Heart left ventricle (tissue), 16 donors: Measurements from ENCODE around the gene TRAK1. TPM values are rescaled to one million over a fixed set of nuclear protein-coding genes. Genes with fewer than 3 reads are reported as not detected.

Experiments
- ATAC-seq, 4 donors: fragments of 200-7000 bp; cut with Tn5 transposase; one replicate each; pipeline ENCODE4 v1.9.1; 2020 to 2022; ENCODE audit warnings: moderate library complexity in 4 of 4, mild to moderate bottlenecking in 3 of 4, moderate number of reproducible peaks in 1 of 4
- DNase-seq, 5 donors: peaks; one replicate each; pipeline ENCODE4 v3.0.0-alpha.2; 2020
- H3K27ac ChIP-seq, 12 donors: fragments of 200-600 bp; sonication (generic) in 4 of 12; one replicate each; pipeline versions ENCODE4 v1.5.0 to v1.8.0; 2016 to 2022; ENCODE audit warnings: mild to moderate bottlenecking in 2 of 12
- H3K27me3 ChIP-seq, 9 donors: fragments of 200-600 bp; sonication (generic) in 2 of 9; one replicate each; pipeline versions ENCODE4 v1.5.1 to v1.8.0; 2016 to 2022; ENCODE audit warnings: mild to moderate bottlenecking in 3 of 9
- H3K36me3 ChIP-seq, 9 donors: fragments of 200-600 bp; sonication (generic) in 2 of 9; one replicate each; pipeline versions ENCODE4 v1.5.0 to v1.8.0; 2018 to 2022; ENCODE audit warnings: mild to moderate bottlenecking in 2 of 9
- H3K4me1 ChIP-seq, 12 donors: fragments of 200-600 bp; sonication (generic) in 4 of 12; one replicate each; pipeline versions ENCODE4 v1.5.0 to v1.8.0; 2016 to 2022; ENCODE audit warnings: mild to moderate bottlenecking in 3 of 12
- H3K4me3 ChIP-seq, 12 donors: fragments of 200-600 bp; sonication (generic) in 4 of 12; one replicate each; pipeline versions ENCODE4 v1.5.0 to v1.8.0; 2017 to 2022; ENCODE audit warnings: mild to moderate bottlenecking in 9 of 12, moderate library complexity in 4 of 12
- H3K9me3 ChIP-seq, 12 donors: fragments of 200-600 bp; sonication (generic) in 4 of 12; one replicate each; pipeline versions ENCODE4 v1.5.0 to v1.8.0; 2016 to 2022; ENCODE audit warnings: mild to moderate bottlenecking in 1 of 12
- POLR2A ChIP-seq, 2 donors: fragments of 450-650 bp; IDR thresholded peaks; one replicate each; pipeline ENCODE4 v1.6.1; 2017; ENCODE audit warnings: antibody characterized with exemption in 2 of 2, mild to moderate bottlenecking in 2 of 2, moderate library complexity in 2 of 2
- WGBS, 4 donors: extraction: QIAGEN DNeasy Blood & Tissue Kit in 2 of 4; methylation state at CpG; one replicate each; pipeline versions ENCODE4 v1.1.5 to v1.1.7; 2013 to 2018; 5-methylcytosine and 5-hydroxymethylcytosine counted together
- intact Hi-C, 10 donors: fragments of 100-400 bp; cut with DNase I; formaldehyde crosslinking; loops; one replicate each; pipeline versions ENCODE4 v1.11.1 to v1.14.2; 2022
- polyA plus RNA-seq, 2 donors: library from polyadenylated mRNA; stranded (reverse); fragments of 200-250 nt; gene quantifications; one replicate each; pipeline ENCODE4 v1.2.3, GENCODE V29; 2013
- total RNA-seq, 9 donors: library from RNA; depleted of rRNA in 2 of 9; stranded (reverse); fragments of >200 nt in 2 of 9; fragmentation: NEBNext Ultra II Directional in 3 of 9; extraction: Animal tissue kit (Norgen Biotek cat#: 25700) in 3 of 9; gene quantifications; one replicate each; pipeline versions ENCODE4 v1.1.0 to v1.2.4, GENCODE V29; 2016 to 2023
- TF ChIP-seq, protein P1 (sequence below), 12 donors: fragments of 200-600 bp; sonication (generic) in 4 of 12; IDR thresholded peaks; one replicate each; pipeline versions ENCODE4 v1.5.0 to v1.8.0; 2018 to 2022; ENCODE audit warnings: antibody characterized with exemption in 12 of 12, mild to moderate bottlenecking in 5 of 12
- donor health status: ischemic (EF 13 %, LVEDD 7.1; RV severe dilation, severe dysfunction).
- donor health status: healthy with polysubstance abuse.
- donor health status: DM: no; HTN: yes; CAD: no.
- donor health status: DM: no; HTN: no; CAD: no.
- donor health status: ischemic (EF 25% LVEDD 6.9; RV normal size, moderate dysfunction).
- donor health status: ischemic (EF 25% LVEDD 5.7; RV mildly dilated, moderate dysfunction).
- donor health status: healthy.
- donor health status: DM: yes; HTN: yes; CAD: no.
- donor health status: ischemic (EF 35%, LVEDD 5.7; RV mildly dilated, moderate dysfunction).
- donor health status: nonischemic (EF 11% LVEDD 7.7; RV severe dilation, severe dysfunction).
- donor health status: DM: yes; HTN: yes; CAD: no.
- donor health status: PGD.
- donor health status: ischemic (EF 29% LVEDD 5.4; RV normal size, mild dysfunction).
- donor health status: nonischemic (EF 23%, LVEDD 6.1; RV moderate dilation, normal function).

TRAK1 gene
- total and polyA plus RNA-seq, 11 donors: 53.3 to 364 (median 250) TPM

- H3K4me1 ChIP-seq: peaks cover 0 to 7% (median 2%) of the 10 kb centered on the region in 12 donors
- intact Hi-C loops: no loop called here
- no peaks in the 10 kb centered on the region for H3K9me3 ChIP-seq
- DNase-seq (no peak), ATAC-seq (no peak)
- H3K27ac ChIP-seq: no peak overlapping the region
- TF ChIP-seq, protein P1, sequence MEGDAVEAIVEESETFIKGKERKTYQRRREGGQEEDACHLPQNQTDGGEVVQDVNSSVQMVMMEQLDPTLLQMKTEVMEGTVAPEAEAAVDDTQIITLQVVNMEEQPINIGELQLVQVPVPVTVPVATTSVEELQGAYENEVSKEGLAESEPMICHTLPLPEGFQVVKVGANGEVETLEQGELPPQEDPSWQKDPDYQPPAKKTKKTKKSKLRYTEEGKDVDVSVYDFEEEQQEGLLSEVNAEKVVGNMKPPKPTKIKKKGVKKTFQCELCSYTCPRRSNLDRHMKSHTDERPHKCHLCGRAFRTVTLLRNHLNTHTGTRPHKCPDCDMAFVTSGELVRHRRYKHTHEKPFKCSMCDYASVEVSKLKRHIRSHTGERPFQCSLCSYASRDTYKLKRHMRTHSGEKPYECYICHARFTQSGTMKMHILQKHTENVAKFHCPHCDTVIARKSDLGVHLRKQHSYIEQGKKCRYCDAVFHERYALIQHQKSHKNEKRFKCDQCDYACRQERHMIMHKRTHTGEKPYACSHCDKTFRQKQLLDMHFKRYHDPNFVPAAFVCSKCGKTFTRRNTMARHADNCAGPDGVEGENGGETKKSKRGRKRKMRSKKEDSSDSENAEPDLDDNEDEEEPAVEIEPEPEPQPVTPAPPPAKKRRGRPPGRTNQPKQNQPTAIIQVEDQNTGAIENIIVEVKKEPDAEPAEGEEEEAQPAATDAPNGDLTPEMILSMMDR (IDR thresholded peaks at IDR 0.05): no peak
- TF ChIP-seq POLR2A (IDR thresholded peaks at IDR 0.05): no peak
- H3K27me3 ChIP-seq: peaks cover 14 to 59% (median 24%) of the 10 kb centered on the region in 9 donors
- H3K4me3 ChIP-seq: no peak overlapping the region
- 68 to 80% (median 73%) methylated on average over 7 of the region's 7 CpGs for WGBS, 4 donors
- H3K36me3 ChIP-seq: no peaks in the 10 kb centered on the region
Measured at GRCh38 chr3:42269647-42270046, 178.5 kb downstream of the TRAK1 start.

- DNase-seq (no peak), ATAC-seq (no peak)
- TF ChIP-seq POLR2A (IDR thresholded peaks at IDR 0.05): no peak
- TF ChIP-seq, protein P1 (IDR thresholded peaks at IDR 0.05): no peak
- Histone ChIP-seq H3K27me3 (peaks cover 6 to 52% (median 15%) of the 10 kb centered on the region in 9 donors), H3K27ac (no peak overlapping the region), H3K36me3 (no peaks in the 10 kb centered on the region), H3K4me1 (no peaks in the 10 kb centered on the region), H3K4me3 (no peak overlapping the region), H3K9me3 (no peaks in the 10 kb centered on the region)
- WGBS, 4 donors: 44 to 58% (median 51%) methylated on average over 1 of the region's 1 CpG
- intact Hi-C loops: no loop called here
Measured at GRCh38 chr3:42270561-42270960, 179.4 kb downstream of the TRAK1 start.

DNA sequence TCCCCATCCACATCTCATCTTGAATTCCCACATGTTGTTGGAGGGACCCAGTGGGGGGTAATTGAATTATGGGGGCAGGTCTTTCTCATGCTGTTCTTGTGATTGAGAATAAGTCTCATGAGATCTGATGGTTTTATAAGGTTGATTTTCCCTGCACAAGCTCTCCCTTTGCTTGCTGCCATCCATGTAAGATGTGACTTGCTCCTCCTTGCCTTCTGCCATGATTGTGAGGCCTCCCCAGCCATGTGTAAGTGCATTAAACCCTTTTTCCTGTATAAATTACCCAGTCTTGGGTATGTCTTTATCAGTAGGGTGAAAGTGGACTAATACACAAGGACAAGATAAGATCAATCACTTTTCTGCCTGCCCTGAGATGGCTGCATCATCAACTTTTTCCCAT is 180.6 kb downstream of the TRAK1 start:
- no peak for ATAC-seq
- no peak overlapping the region for H3K4me3 ChIP-seq
- H3K27me3 ChIP-seq: peaks cover 0 to 46% (median 9%) of the 10 kb centered on the region in 9 donors
- no peaks in the 10 kb centered on the region for H3K4me1 ChIP-seq
- no peak for DNase-seq
- H3K36me3 ChIP-seq: no peaks in the 10 kb centered on the region
- H3K27ac ChIP-seq: no peak overlapping the region
- TF ChIP-seq, protein P1 (IDR thresholded peaks at IDR 0.05): no peak
- TF ChIP-seq POLR2A (IDR thresholded peaks at IDR 0.05): no peak
- intact Hi-C loops: no loop called here
- no peaks in the 10 kb centered on the region for H3K9me3 ChIP-seq

GRCh38 chr3:42273361-42273760 is 182.2 kb downstream of the TRAK1 start:
- H3K4me3 ChIP-seq: no peak overlapping the region
- H3K27me3 ChIP-seq: peaks cover 0 to 32% (median 3%) of the 10 kb centered on the region in 9 donors
- no peaks in the 10 kb centered on the region for H3K9me3 ChIP-seq
- TF ChIP-seq, protein P1 (IDR thresholded peaks at IDR 0.05): no peak
- TF ChIP-seq POLR2A (IDR thresholded peaks at IDR 0.05): no peak
- intact Hi-C loops: no loop called here
- DNase-seq (no peak), ATAC-seq (no peak)
- H3K36me3 ChIP-seq: no peaks in the 10 kb centered on the region
- 55 to 69% (median 57%) methylated on average over 2 of the region's 2 CpGs for WGBS, 4 donors
- H3K4me1 ChIP-seq: no peaks in the 10 kb centered on the region
- no peak overlapping the region for H3K27ac ChIP-seq
